K562 (cell line): ENCODE data around the gene DGCR8. TPM values are rescaled to one million over a fixed set of nuclear protein-coding genes. Genes with fewer than 3 reads are reported as not detected.
A peak's percentile ranks its signal among the peaks of the same experiment; 100 is the strongest.

Source experiments
- BHLHE40 ChIP-seq: IDR thresholded peaks from 2 replicates; pipeline ENCODE4 v1.6.1; 2011; ENCODE audit warnings: low read length, improper control_type of control experiment
- DACH1 ChIP-seq: fragments of 450-650 bp; IDR thresholded peaks from 2 replicates; pipeline ENCODE4 v1.6.1; 2018; ENCODE audit not compliant: partially characterized antibody
- ELF1 ChIP-seq: fragments of 200-800 bp; sonication (Bioruptor generic); IDR thresholded peaks from 2 replicates; pipeline ENCODE4 v1.6.1; 2016; ENCODE audit warnings: missing genetic modification characterization, missing compliant biosample characterization
- ESRRB ChIP-seq: fragments of 250-450 bp; sonication (Bioruptor Pico); IDR thresholded peaks from 2 replicates; pipeline ENCODE4 v1.5.0; 2020; ENCODE audit warnings: mild to moderate bottlenecking, moderate library complexity, borderline replicate concordance
- FOXJ3 ChIP-seq: sonication (generic); formaldehyde crosslinking; IDR thresholded peaks from 2 replicates; pipeline ENCODE4 v1.4.0; 2020; ENCODE audit warnings: mild to moderate bottlenecking, missing genetic modification reagents
- JUNB ChIP-seq: fragments of 450-650 bp; formaldehyde crosslinking; conservative IDR thresholded peaks from 2 replicates; pipeline ENCODE4 v1.4.0; 2020; ENCODE audit warnings: mild to moderate bottlenecking
- KLF6 ChIP-seq: fragments of 250-450 bp; sonication (Bioruptor Pico); IDR thresholded peaks from 2 replicates; pipeline ENCODE4 v1.4.0; 2020; ENCODE audit warnings: mild to moderate bottlenecking, moderate library complexity, borderline replicate concordance
- MTA3 ChIP-seq: fragments of 450-650 bp; formaldehyde crosslinking; IDR thresholded peaks from 2 replicates; pipeline ENCODE4 v1.6.1; 2017; ENCODE audit warnings: mild to moderate bottlenecking, borderline replicate concordance
- PHB2 ChIP-seq: fragments of 450-650 bp; IDR thresholded peaks from 2 replicates; pipeline ENCODE4 v1.6.1; 2017; ENCODE audit warnings: low read depth
- PML ChIP-seq: IDR thresholded peaks from 2 replicates; pipeline ENCODE4 v1.6.1; 2012; ENCODE audit warnings: low read length, inconsistent platforms
- POLR2G ChIP-seq: fragments of 200-400 bp; formaldehyde crosslinking; IDR thresholded peaks from 2 replicates; pipeline ENCODE4 v1.6.1; 2017; ENCODE audit warnings: low read depth, mild to moderate bottlenecking, antibody characterized with exemption, low read length, moderate library complexity
- U2AF1 ChIP-seq: fragments of 200-400 bp; formaldehyde crosslinking; optimal IDR thresholded peaks from 2 replicates; pipeline ENCODE3; 2017; ENCODE audit warnings: mild to moderate bottlenecking, low read depth, low read length, moderate library complexity
- ZC3H11A ChIP-seq: IDR thresholded peaks from 2 replicates; pipeline ENCODE4 v1.6.1; 2012; ENCODE audit warnings: low read depth, low read length, improper control_type of control experiment
- ZKSCAN1 ChIP-seq: fragments of 150-350 bp; IDR thresholded peaks from 2 replicates; pipeline ENCODE4 v1.6.1; 2016; ENCODE audit warnings: low read depth, low read length
- ZNF24 ChIP-seq: fragments of 450-650 bp; IDR thresholded peaks from 2 replicates; pipeline ENCODE4 v1.6.1; 2016
- polyA plus RNA-seq, 8 experiments: library from polyadenylated mRNA; depleted of rRNA in 4 of 8; stranded (reverse) in 5 of 8; unstranded in 3 of 8; fragments of >200 nt; fragmentation: Nextera tagmentation in 2 of 8; fragmentation: Illumina TruSeq in 1 of 8; extraction: Ambion mirVana in 2 of 8; extraction: Trizol in 1 of 8; gene quantifications; 2 replicates each; pipeline versions ENCODE4 v1.2.1 to v1.2.3, GENCODE V29; 2011 to 2014; ENCODE audit warnings: inconsistent platforms in 1 of 8, missing spikeins in 1 of 8
- total RNA-seq, 7 experiments: library from RNA; depleted of rRNA in 6 of 7; stranded (reverse); fragments of >200 nt in 6 of 7; fragmentation: Illumina TruSeq in 2 of 7; extraction: Trizol in 2 of 7; gene quantifications; 2 replicates each; pipeline versions ENCODE4 v1.2.1 to v1.2.3, GENCODE V29; 2011 to 2021; ENCODE audit warnings: low replicate concordance in 1 of 7
- TF ChIP-seq, protein P1 (sequence below): fragments of 200-400 bp; formaldehyde crosslinking; IDR thresholded peaks from 2 replicates; pipeline ENCODE4 v1.6.1; 2017; ENCODE audit warnings: mild to moderate bottlenecking, low read depth, low read length, moderate library complexity
- TF ChIP-seq, protein P2 (sequence below): fragments of 250-450 bp; sonication (Bioruptor Pico); IDR thresholded peaks from 2 replicates; pipeline ENCODE4 v1.9.0; 2021; ENCODE audit warnings: mild to moderate bottlenecking, inconsistent platforms
- TF ChIP-seq, protein P3 (sequence below): fragments of 450-650 bp; formaldehyde crosslinking; IDR thresholded peaks from 2 replicates; pipeline ENCODE4 v1.4.0; 2020; ENCODE audit warnings: mild to moderate bottlenecking, moderate library complexity
- TF ChIP-seq, protein P4 (sequence below): fragments of 450-650 bp; IDR thresholded peaks from 2 replicates; pipeline ENCODE4 v1.6.1; 2017; ENCODE audit warnings: antibody characterized with exemption
- TF ChIP-seq, protein P5 (sequence below): sonication (generic); formaldehyde crosslinking; IDR thresholded peaks from 2 replicates; pipeline ENCODE4 v1.9.0; 2022; ENCODE audit warnings: mild to moderate bottlenecking, missing genetic modification reagents

The DGCR8 gene
- total and polyA plus RNA-seq, 9 of the 15 experiments (the other 6 are each of a cell fraction or from before 2014, with no cell fraction given): 5.9 to 144 (median 80.1) TPM

DNA sequence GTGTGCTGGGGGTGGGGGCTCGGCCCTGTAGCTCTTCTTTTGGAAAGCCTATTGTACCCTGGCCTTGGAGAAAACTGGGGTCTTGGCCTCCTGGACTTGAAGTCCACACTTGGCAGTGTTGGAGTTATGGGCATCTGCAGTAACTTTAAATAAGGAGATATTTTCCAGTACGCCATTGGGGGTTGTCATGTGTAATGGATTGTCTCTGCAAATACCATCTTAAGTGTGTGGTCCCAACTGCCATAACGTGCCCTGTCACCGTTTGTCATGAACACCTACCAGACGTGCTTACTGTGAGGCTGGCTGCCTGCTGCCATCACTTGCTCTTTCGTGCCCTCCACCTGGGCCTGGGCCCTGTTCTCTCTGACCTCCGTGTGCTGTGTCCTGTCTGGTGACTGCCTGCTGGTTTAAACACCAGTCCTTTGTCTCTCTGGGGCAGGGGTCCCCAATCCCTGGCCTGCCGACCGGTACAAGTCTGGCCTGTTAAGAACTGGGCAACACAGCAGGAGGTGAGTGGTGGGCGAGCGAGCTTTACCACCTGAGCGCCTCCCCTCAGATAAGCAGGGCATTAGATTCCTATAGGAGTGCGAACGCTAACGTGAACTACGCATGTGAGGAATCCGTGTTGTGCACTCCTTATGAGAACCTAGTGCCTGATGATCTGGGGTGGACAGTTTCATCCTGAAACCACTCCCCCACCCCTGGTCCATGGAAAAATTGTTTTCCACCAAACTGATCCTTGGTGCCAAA, 48.0 kb downstream of the DGCR8 start (continued):
- TF ChIP-seq MTA3 (no peak), ESRRB (CRISPR knock-in tag) (no peak), ELF1 (tag) (no peak), ZKSCAN1 (peak; percentile 26; the same call in 1 of the 2 replicates), DACH1 (no peak), POLR2G (peak; percentile 63), PML (0 out of 2 replicates have a peak, but pooled peaks have one; percentile 26), PHB2 (no peak), ZNF24 (no peak), BHLHE40 (no peak), KLF6 (CRISPR knock-in tag) (no peak), FOXJ3 (no peak), U2AF1 (no peak), JUNB (CRISPR knock-in tag) (0 out of 2 replicates have a peak, but pooled peaks have one; percentile 1), ZC3H11A (no peak)
- TF ChIP-seq, protein P1, sequence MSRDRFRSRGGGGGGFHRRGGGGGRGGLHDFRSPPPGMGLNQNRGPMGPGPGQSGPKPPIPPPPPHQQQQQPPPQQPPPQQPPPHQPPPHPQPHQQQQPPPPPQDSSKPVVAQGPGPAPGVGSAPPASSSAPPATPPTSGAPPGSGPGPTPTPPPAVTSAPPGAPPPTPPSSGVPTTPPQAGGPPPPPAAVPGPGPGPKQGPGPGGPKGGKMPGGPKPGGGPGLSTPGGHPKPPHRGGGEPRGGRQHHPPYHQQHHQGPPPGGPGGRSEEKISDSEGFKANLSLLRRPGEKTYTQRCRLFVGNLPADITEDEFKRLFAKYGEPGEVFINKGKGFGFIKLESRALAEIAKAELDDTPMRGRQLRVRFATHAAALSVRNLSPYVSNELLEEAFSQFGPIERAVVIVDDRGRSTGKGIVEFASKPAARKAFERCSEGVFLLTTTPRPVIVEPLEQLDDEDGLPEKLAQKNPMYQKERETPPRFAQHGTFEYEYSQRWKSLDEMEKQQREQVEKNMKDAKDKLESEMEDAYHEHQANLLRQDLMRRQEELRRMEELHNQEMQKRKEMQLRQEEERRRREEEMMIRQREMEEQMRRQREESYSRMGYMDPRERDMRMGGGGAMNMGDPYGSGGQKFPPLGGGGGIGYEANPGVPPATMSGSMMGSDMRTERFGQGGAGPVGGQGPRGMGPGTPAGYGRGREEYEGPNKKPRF: no peak
- TF ChIP-seq, protein P2, sequence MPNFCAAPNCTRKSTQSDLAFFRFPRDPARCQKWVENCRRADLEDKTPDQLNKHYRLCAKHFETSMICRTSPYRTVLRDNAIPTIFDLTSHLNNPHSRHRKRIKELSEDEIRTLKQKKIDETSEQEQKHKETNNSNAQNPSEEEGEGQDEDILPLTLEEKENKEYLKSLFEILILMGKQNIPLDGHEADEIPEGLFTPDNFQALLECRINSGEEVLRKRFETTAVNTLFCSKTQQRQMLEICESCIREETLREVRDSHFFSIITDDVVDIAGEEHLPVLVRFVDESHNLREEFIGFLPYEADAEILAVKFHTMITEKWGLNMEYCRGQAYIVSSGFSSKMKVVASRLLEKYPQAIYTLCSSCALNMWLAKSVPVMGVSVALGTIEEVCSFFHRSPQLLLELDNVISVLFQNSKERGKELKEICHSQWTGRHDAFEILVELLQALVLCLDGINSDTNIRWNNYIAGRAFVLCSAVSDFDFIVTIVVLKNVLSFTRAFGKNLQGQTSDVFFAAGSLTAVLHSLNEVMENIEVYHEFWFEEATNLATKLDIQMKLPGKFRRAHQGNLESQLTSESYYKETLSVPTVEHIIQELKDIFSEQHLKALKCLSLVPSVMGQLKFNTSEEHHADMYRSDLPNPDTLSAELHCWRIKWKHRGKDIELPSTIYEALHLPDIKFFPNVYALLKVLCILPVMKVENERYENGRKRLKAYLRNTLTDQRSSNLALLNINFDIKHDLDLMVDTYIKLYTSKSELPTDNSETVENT (CRISPR knock-in tag): no peak; the same call in 1 of the 2 replicates
- TF ChIP-seq, protein P3, sequence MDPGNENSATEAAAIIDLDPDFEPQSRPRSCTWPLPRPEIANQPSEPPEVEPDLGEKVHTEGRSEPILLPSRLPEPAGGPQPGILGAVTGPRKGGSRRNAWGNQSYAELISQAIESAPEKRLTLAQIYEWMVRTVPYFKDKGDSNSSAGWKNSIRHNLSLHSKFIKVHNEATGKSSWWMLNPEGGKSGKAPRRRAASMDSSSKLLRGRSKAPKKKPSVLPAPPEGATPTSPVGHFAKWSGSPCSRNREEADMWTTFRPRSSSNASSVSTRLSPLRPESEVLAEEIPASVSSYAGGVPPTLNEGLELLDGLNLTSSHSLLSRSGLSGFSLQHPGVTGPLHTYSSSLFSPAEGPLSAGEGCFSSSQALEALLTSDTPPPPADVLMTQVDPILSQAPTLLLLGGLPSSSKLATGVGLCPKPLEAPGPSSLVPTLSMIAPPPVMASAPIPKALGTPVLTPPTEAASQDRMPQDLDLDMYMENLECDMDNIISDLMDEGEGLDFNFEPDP (CRISPR knock-in tag): no peak
- TF ChIP-seq, protein P4, sequence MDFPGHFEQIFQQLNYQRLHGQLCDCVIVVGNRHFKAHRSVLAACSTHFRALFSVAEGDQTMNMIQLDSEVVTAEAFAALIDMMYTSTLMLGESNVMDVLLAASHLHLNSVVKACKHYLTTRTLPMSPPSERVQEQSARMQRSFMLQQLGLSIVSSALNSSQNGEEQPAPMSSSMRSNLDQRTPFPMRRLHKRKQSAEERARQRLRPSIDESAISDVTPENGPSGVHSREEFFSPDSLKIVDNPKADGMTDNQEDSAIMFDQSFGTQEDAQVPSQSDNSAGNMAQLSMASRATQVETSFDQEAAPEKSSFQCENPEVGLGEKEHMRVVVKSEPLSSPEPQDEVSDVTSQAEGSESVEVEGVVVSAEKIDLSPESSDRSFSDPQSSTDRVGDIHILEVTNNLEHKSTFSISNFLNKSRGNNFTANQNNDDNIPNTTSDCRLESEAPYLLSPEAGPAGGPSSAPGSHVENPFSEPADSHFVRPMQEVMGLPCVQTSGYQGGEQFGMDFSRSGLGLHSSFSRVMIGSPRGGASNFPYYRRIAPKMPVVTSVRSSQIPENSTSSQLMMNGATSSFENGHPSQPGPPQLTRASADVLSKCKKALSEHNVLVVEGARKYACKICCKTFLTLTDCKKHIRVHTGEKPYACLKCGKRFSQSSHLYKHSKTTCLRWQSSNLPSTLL: no peak
- TF ChIP-seq, protein P5, sequence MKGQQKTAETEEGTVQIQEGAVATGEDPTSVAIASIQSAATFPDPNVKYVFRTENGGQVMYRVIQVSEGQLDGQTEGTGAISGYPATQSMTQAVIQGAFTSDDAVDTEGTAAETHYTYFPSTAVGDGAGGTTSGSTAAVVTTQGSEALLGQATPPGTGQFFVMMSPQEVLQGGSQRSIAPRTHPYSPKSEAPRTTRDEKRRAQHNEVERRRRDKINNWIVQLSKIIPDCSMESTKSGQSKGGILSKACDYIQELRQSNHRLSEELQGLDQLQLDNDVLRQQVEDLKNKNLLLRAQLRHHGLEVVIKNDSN (CRISPR knock-in tag): no peak
